SK-N-MC (cell line): ENCODE data around the gene SAMD9.

Source experiments
- EZH2 ChIP-seq: fragments of 200-600 bp; sonication (generic); IDR thresholded peaks from one replicate; pipeline ENCODE4 v1.6.1; 2017; ENCODE audit warnings: antibody characterized with exemption
- POLR2AphosphoS5 ChIP-seq: IDR thresholded peaks from 2 replicates; pipeline ENCODE4 v1.6.1; 2012; ENCODE audit warnings: mild to moderate bottlenecking, low read depth, low read length, borderline replicate concordance

- TF ChIP-seq POLR2AphosphoS5 = no peak
- TF ChIP-seq EZH2 = no peak
These were observed 47.7 kb upstream of the SAMD9 start for GRCh38 chr7:93165447-93165846.
